Stromal cell of bone marrow (primary cell): ENCODE measurements around the gene SPATS2.
A peak's percentile ranks its signal among the peaks of the same experiment; 100 is the strongest.
"Not testable (repeated sequence)": the region's sequence is repeated elsewhere in the genome, so short reads cannot be mapped to it uniquely, and the experiment has no call there.

Source experiments
- DNase-seq: peaks from one replicate; pipeline ENCODE4 v3.0.0-alpha.2; 2012; ENCODE audit warnings: low read depth

Gene SPATS2

GRCh38 chr12:49352351-49352750, 14.9 kb upstream of the SPATS2 start:
- no peak for DNase-seq

DNA sequence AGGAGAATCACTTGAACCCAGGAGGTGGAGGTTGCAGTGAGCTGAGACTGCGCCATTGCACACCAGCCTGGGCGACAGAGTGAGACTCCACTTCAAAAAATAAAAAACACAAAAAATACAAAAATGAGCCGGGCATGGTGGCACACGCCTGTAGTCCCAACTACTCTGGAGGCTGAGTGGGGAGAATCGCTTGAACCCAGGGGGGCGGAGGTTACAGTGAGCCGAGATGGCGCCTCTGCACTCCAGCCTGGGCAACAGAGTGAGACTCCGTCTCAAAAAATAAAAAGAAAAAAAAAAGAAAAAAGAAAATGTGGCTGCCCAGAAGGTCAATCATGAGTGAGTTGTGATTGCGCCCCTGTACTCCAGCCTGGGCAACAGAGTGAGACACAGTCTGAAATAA, 11.3 kb upstream of the SPATS2 start:
- no peak for DNase-seq

DNA sequence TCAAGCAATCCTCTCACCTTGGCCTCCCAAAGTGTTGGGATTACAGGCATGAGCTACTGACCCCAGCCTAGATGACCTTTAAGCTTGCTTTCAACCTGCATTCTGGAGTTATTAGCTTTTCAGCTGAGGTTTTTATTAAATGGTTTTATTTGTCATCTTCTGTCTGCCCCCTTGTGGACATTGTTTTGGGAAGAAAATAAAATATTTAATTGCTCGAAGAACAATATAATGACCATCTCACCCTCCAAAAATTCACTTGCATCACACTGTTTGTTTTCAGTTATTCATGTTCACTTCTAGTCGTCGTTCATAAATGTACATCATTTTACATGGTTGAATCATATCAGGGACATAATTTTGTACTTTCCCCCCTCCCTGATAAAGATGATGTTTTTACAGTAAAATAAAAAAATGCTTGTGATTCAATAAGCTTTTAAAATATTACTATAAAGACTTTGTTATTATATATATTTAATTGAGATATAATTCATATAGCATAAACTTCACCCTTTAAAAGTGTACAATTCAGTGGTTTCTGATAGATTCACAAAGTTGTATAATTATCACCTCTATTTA, 10.1 kb upstream of the SPATS2 start:
- DNase-seq = no peak

- DNase-seq = no peak
Measured at GRCh38 chr12:49358483-49359141, 8.7 kb upstream of the SPATS2 start.

GRCh38 chr12:49359671-49360070, 7.6 kb upstream of the SPATS2 start:
- DNase-seq = no peak

GRCh38 chr12:49362077-49362476, 5.2 kb upstream of the SPATS2 start:
- DNase-seq = no peak

DNA sequence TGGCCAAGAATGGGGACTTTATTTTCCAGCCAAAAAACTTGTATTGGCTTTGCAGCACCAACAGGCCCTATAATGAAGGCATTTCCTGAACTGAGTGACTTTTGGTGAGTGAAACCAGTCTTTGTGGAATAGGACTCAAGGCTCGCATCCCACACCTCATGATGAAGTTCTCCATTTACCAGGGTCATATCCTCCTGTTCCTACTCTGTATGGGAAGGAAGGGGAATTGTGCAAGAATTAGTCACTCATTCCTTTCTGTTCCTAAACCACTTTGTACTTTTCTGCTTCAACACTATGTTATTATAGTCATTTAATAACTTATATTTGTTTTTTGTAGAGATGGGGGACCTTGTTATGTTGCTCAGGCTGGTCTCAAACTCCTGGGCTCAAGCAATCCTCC, 2.3 kb upstream of the SPATS2 start:
- peak; percentile 75 for DNase-seq

- no peak for DNase-seq
Measured at GRCh38 chr12:49365542-49365941, 1.7 kb upstream of the SPATS2 start.

GRCh38 chr12:49366096-49366651, 1.1 kb upstream of the SPATS2 start:
- DNase-seq = no peak

GRCh38 chr12:49366652-49367380, 446 bp upstream of the SPATS2 start:
- peak; percentile 81 for DNase-seq

- no peak for DNase-seq
Measured at GRCh38 chr12:49368240-49368600, 958 bp downstream of the SPATS2 start.

DNA sequence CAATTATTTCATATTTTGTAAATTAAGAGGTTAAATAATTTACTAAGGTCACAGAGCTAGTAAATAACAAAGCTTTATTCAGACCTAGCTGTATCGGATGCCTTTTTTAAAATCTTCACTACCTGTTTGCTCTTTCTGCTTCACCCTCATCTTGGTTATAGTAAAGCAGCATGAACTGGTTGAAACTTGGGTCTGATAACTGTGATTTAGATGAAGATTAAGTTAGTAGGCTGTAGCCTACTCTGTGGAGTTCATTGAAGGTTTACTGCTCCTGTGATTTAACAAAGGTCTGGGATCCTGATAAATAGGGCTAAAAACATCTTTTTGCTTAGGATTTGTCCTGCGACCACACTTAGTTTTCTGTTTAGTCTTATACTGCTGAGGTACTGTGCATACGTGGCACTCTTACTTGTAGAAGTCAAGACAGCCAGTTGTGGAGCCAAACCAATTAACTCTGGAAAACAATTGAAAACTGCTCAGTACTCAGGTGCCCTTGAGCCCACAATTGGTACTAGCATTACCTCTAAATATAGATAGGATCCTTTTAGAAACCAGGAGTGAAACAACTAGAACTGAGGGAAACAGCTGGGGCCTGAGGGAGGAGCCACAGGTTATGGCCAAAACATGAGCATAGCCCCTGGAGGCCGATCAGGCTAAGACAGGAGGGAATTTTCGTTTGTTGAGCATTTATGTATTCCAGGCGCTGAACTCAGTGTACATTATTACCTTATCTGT, 2.3 kb downstream of the SPATS2 start:
- DNase-seq = no peak

- DNase-seq = no peak
Measured at GRCh38 chr12:49370539-49370938, 3.3 kb downstream of the SPATS2 start.

DNA sequence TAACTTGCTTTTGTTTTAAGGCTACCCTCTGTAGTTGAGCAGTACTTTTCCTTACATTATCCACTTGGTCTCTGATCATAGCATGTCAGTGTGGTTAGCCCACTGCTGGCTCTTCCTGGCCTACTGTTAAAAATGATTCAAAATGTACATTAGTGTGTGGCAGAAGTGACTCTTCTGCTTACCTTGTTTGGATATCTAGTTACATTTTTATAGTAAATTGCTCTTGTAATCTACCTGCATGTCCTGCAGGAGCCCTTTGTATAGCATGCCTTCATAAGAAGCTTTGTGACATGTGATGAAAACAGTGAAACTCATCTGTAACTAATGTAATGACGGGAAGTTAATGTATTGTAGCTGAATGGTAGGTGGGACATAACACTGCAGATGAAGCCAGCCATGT, 8.1 kb downstream of the SPATS2 start:
- DNase-seq = no peak

DNA sequence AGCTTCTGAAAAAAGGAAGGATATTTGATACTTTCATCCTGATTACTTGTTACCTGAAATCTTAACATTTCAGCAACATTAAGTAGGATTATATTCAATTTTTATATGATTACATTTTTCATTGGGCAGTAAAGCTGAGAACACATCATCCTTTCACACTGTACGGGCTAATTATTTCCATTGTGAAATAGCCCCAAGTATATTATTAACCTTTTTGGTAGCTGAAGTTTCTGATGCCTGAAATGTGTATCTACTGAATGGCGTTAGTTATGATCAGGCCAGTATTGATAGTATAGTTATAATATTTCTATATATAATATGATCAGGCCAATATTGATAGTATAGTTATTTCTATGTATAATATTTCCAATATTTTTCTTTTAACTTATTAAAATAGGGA, 10.1 kb downstream of the SPATS2 start:
- DNase-seq = no peak

- DNase-seq = not testable (repeated sequence)
Measured at GRCh38 chr12:49380184-49380583, 12.9 kb downstream of the SPATS2 start.

- DNase-seq = no peak
Measured at GRCh38 chr12:49388682-49389386, 21.6 kb downstream of the SPATS2 start.

- no peak for DNase-seq
Measured at GRCh38 chr12:49389387-49389703, 22.1 kb downstream of the SPATS2 start.

- DNase-seq = no peak
Measured at GRCh38 chr12:49397000-49397399, 29.7 kb downstream of the SPATS2 start.

DNA sequence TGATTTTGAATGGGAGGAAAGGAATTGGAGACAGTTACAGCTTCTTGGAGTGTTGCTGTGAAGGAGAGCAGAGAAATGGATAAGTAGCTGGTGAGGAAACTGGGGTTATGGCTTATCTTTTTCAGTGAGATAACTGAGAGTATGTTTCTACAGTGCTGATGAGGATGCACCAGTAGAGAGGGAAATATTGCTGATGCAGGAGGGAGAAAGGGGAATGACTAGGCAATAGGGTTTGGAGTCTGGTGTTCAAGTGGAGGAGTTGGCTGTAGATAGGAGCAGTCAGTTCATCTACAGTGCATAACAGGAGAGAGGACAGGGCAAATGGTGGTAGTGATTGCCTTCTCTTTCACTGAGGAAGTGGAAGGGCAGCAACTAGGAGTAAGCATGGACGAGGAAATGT, 33.0 kb downstream of the SPATS2 start:
- no peak for DNase-seq

- DNase-seq = no peak
Measured at GRCh38 chr12:49403971-49404450, 36.7 kb downstream of the SPATS2 start.

- DNase-seq = no peak
Measured at GRCh38 chr12:49404956-49405355, 37.7 kb downstream of the SPATS2 start.
